GM18858 (cell line): Measurements from ENCODE around the gene PSMG4.

ENCODE experiments used
- ATAC-seq: cut with Tn5 transposase; IDR thresholded peaks from one replicate; pipeline ENCODE4 v1.9.1; 2021; ENCODE audit not compliant: unreplicated experiment

Gene PSMG4

DNA sequence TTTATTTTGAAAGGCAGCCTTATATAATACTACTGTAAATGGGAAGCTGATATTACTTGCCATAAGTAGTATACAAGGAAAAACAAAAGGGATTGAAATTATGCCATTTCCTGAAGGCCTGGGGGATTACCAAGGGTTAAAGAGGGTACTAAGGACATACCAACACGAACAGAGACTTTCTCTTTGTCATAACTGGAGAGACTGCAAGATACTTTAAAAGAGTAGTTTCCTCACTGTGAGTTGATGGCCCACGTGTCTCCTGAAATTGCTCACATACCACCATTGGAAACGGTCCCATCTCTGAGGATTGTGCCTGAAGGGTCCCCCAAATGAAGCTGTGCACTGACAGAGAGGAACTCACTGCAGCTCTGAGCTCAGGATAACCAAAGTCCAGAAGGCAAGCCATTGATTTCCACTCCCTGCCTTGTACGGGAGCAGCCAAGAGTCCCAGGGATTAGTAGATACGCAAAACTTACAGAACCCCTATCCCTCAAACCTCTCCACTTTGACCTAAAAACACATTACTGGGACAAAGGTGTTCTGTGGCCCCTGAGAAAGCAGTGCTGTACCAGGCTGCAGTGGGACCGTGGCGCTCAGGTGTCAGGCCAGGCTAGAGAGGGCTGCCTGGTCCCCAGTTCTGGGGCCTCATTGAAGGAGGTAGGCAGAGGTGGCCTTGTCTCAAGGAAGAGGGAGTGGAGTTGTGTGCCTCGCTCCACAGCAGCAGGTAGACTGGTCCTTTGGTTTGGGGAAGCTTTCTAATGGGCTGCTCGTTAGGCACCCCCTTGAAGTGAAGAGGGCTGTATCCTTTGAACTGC is 15.2 kb downstream of the PSMG4 start:
- no peak for ATAC-seq

DNA sequence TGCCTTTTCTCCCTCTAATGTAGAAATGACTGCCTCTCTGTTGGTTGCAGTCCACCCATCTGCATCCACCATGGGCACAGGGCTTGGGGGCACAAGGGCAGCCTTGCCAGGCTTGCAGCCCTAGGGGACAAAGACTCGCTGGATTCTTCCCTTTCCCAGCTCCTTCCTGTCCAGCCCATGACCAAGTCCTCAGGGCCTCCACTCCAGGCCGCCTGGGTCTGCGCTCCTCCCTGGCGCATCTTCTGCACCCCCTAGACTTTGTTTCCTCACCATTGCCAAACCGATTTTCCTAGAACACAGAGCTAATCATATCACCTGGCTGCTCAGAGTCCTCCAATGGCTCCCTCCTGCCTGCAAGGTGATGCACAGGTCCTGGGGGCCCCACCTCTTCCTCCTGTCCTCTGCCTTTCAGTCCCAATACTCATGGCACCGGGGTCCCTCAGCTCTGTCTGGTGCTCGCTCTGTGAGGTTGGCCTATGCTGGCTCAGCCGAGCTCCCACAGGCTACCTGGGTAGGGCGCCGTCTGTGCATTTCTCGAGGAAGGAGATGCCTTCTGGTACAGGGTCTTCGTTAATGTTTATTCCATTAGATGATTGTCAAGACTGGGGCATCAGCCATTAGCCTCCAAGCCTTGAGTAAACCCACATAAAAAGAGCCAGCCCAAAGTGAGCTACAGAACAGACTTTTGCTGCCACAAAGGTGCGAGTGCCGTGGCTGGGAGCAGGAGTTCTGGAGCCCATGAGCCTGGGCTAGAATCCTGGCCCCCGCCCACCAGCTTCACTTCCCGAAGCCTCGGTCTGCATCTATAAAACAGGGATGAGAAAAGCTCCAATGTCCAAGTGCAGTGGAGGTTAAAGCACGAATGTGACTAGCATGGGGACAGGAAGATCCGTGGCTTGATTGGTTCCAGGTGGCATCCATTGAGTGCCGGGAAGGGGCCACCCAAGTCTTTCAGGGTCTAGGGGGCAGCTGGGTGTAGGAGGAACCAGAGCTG is 17.7 kb downstream of the PSMG4 start:
- ATAC-seq: no peak

DNA sequence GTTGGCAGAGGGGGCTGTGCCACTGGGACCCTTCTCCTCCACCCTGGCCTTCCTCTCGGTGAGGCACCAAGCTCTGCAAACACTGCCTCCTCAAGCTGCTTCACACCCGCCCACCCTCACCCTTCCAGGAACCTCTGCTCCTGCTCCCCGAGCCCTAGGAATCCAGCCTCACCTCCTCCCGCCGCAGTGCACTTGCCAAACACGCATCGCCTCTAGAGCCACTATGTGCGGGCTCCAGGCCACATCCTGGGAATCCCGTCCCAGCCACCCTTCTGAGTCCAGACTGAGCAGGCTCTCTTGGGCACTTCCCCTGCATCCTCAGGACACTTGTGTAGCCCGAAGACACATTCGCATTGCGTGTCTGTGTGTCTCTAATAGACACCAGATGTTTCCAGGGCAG is 18.5 kb downstream of the PSMG4 start:
- ATAC-seq: no peak

DNA sequence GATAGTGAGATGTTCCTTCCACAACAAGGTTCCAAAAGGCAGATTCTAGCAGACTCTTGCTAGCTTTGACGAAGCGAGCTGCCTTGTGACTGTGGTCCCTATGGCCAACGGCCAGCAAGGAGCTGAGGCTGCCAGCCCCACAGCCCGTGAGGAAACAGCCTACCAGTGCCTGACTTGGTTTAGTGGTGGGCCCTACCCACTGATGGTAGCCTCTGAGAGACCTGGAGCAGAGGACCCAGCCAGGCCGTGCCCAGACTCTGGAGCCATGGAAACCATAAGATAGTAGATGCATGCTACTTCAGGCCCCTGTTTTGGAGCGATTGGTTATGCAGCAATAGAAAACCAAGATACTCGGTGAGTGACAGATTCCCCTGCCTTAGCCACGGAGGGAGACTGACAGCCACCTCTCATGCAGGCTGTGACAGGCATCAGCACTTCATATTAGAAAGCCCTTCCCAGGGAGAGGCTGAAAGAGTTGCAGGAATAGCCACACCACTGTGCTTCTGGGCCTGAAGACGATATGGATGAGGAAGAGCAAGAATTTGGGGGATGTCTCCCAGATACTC is 19.2 kb downstream of the PSMG4 start:
- no peak for ATAC-seq

DNA sequence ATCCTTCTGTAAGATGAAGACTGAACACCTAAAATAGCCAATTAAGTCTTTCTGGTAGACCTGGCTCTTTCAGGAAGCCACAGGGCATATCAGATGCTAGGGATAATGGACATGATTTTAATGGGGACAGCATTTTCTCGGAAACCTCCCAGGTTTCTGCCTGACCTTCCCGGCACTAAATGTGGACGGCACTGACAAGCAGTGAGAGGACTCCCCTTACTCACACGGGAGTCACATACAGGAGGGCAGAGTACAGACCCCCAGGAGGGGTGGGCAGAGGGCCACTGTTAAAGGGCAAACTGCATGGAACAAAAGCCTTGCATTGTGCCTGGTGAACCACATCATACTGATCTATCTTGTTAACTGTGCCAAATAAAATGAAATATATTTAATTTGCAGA is 19.9 kb downstream of the PSMG4 start:
- no peak for ATAC-seq

- ATAC-seq: no peak
Observed at GRCh38 chr6:3280091-3280490, 21.3 kb downstream of the PSMG4 start.

DNA sequence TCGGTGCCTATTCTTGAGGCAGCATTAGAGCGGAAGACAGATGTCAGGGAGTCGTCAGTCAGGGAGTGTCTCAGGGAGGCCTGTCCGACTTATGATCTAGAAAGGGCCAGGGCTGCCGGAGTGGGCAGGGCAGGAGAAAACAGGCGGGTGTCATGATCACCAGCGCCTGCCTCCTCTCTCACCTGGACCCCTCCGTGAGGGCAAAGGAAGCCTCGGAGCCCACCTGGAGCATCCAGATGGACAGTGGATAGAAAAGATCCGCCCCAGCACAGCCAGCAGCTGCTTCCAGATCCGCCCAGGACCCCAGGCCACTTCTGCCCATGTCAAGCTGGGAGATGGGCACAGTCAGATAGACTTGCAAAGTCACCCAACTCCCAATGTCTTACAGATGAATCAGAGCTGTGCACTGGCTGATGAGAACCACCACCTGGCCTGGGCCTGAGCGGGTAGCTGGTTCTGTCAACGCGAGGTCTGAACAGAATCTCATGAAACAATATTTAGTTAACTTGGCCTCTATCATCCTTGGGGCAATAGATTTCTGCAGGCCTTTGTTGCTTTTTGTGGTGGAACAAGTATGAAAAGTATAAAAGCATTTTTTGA is 22.2 kb downstream of the PSMG4 start:
- ATAC-seq: no peak

DNA sequence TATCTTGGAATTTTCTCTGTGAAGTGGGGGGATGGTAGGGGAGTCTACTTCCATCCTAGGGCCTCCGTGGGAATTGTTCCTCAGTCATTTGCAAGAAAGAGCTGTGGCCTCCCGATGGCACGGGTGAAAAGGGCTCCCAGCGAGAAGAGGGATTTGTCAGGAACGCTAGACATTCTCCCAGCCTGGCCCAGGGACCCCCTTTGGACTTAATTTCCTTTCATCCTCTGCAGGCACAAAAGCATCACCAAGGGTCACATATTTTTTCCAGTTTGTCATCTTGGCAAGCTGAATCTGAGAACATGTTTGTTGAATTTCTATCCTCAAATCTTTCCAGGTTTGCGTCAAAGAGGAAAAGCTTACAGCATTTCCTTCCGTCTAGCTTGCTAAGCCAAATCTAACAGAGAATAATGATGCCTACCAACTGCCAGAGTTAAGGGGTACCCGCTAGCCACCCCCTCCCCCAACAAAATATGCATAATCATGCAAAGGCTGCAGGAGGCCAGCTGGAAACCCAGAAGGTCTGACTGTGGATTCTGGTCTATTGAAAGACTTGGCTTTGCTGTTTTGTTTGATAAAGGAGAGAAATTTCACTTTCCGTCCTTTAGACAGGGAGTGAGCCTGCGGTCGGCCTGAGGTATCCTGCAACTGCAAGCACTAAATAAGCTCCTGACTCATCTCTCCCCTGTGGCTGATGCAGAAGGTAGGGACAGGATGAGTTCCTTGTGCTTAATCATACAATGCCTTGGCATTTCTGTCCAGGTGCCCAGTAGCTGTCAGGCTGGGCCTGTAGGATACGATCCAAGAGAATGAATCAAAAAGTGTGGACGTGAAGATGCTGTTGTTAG is 23.1 kb downstream of the PSMG4 start:
- ATAC-seq: no peak

DNA sequence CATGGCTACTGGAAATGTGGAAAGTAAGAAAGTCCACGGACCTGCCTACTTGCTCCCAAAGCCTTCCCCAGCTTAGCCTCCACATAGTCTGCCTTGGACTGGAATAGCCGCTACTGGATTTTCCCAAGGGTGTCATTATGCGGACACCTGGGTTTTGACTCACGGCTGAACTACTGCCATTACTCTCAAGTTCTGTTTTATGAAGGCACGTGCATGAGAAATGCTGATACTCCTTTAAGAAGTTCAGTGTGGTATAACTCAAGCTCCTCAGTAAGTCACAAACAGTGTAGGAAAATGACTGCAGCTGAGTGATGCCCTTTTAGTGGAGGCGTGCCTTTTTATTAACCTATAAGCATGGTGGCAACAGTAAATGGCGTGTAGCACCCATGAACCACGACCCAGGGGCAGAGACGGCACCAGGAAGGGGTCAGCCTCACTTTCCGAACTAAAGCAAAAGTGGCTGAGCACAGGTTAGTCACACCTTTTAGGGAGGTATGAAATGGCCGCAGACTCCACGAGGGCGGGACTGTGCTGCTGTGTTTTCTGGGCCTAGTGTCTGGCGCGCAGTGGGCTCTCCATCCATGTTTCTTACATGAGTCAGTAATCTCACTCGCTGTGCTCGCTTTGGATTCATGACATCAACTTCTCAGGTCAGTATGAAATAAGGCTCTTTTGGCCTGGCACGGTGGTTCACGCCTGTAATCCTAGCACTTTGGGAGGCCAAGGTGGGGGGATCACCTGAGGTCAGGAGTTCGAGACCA is 23.9 kb downstream of the PSMG4 start:
- ATAC-seq: no peak

GRCh38 chr6:3283241-3283640 is 24.5 kb downstream of the PSMG4 start:
- no peak for ATAC-seq

DNA sequence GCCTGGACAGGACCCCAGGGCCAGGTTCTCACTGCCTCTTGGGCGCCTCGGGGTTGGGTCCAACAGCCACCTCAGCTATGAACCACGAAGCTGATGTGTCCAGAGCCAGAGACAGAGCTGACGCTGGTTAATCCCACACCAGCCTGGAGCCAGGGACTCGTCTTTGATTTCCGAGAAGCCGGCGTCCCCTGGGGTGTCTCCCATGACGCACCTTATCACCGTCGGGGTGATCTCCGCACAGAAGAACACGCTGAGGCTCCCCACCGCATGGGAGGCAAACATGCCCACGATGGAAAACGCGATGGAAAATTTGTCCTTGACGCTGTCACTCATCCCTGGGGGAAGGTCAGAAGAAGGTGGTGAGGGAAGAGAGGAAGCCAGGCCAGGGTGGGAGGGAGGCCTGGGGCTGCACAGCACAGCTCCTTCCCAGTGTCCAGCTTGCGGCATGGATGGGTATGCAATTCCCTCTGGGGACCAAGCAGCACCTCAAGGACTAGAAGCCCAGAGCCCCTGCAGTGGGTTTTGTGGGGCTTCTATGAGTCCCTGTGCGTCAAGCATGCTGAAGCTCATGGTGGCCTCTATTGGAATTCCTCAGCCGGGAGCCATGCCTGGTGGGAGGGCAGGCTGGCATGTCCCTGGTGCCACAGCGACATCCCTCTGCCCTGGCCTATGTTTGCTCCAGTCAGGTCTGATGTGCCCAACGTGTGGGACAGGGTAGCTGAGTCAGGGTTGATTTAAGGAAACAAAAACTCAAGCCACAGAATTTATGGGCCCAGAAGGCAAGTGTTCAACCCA is 25.1 kb downstream of the PSMG4 start:
- ATAC-seq: no peak

DNA sequence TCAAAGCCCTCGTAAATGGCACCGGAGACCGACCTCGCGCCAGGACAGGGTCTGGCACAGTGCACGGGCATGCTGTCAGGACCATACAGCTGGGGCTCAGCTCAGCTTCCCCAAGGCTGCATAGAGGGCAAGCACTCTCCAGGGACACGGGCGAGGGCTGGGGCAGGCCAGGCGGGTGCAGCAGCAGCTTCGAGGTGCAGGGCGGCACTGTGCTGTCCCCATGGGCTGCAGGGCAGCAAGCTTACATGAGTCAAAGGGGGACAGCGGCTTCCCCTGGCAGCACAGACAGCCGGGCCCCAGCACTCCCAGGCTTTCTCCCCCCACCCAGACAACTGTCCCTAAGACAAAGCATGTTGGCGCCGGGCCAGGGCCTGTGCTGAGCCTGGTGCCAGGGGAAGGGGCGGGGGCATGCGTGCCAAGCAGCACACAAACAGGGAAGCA is 25.7 kb downstream of the PSMG4 start:
- ATAC-seq: no peak

GRCh38 chr6:3285049-3285639 is 26.4 kb downstream of the PSMG4 start:
- no peak for ATAC-seq

DNA sequence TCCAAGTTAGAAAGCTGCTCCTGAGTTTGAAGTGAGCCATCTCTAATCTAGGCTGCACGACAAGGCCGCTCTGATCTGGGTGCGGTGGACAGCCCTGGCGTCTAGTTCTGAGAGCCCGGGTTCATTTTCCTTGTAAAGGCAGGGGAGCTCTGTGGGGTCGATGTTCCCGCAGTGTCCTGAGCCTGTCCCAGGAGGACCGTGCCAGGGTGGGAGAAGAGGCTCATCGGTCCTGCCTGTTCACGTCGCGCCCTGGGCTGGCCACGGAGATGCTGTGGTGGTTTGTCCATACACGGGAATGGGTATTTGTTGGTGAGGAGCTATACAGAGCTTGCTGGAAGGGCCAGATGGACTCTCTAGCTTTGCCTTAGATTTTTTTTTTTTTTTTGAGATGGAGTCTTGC is 27.0 kb downstream of the PSMG4 start:
- no peak for ATAC-seq

DNA sequence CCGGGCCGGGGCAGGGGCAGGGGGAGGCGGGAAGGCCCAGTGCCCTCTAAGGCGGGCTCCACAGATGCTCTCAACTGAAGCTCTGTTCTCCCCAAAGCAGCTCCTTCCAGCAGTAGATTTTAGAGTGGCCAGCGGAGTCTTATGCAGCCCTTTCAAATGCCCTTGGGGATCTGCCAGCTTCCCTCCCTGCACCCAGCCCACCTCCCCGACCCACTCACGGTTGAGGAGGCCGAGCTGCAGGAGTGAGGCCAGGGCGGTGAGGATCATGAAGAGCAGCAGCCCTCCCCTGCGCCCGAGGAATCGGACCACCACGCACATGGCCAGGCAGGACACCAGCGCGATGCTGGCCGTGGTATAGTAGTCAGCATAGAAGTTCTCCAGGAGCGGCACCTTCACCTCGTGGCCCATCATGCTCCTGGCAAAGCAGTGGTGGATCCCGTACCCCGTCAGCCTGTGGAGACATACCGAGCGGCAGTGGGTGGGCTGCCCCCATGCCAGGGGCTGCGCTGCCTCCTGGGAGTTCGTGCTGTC is 28.0 kb downstream of the PSMG4 start:
- ATAC-seq: no peak

DNA sequence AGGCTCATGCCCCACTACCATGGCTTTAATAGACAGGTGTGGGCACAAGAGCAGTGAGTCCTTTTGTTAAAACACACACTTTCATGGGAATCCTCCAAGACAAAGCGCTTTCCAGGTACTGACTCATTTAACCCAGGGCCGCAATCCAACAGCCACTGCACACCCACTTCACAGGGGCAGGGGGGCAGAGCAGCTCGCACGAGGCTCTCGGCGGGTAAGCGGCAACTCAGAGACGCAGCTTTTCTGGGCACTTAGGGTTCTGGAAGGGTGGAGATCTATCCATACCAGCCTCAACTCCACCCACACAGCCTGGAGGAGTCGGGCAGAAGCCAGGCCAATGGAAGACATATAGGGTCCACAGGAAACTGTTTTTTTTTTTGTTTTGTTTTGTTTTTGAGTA is 28.6 kb downstream of the PSMG4 start:
- no peak for ATAC-seq

DNA sequence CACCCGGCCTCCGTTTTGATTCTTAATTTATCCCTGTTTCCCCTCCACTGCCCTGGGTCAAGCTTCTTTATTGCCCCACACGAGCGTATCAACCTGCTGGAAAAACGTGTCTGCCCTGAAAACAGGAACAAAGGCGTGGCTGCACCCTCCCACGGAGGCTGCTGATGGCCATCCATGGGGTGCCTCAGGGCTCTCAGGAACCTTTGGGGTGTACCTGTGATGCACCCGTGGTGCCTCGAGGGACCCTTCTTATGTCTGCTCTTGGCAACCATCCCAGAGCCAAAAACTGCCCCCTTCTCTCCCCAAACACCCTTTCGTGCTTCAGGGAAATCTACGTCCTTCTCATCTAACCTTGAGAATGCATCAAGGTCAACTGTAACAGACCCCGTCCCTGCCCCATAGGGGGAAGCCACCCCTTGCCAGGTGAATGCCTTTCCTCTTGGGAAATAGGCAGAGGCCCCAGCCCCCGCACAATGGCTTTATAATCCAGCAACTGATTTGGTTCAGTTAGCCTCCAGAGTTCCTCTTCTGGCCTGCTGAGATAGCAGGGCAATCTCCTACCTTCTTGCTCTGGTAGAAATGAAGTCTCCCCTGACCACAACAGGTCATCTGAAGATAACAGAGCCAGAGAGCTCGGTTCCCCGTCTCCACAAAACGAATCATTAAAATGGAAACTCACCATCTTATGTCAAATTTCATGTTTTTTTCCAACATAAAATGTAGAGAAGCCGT is 29.4 kb downstream of the PSMG4 start:
- no peak for ATAC-seq
